NAMALWA (cell line): Measurements from ENCODE around the gene CLEC16A.

Source experiments
- DNase-seq: peaks from one replicate; pipeline ENCODE4 v3.0.0-alpha.2; 2015; ENCODE audit warnings: low spot score

Gene CLEC16A, protein sequence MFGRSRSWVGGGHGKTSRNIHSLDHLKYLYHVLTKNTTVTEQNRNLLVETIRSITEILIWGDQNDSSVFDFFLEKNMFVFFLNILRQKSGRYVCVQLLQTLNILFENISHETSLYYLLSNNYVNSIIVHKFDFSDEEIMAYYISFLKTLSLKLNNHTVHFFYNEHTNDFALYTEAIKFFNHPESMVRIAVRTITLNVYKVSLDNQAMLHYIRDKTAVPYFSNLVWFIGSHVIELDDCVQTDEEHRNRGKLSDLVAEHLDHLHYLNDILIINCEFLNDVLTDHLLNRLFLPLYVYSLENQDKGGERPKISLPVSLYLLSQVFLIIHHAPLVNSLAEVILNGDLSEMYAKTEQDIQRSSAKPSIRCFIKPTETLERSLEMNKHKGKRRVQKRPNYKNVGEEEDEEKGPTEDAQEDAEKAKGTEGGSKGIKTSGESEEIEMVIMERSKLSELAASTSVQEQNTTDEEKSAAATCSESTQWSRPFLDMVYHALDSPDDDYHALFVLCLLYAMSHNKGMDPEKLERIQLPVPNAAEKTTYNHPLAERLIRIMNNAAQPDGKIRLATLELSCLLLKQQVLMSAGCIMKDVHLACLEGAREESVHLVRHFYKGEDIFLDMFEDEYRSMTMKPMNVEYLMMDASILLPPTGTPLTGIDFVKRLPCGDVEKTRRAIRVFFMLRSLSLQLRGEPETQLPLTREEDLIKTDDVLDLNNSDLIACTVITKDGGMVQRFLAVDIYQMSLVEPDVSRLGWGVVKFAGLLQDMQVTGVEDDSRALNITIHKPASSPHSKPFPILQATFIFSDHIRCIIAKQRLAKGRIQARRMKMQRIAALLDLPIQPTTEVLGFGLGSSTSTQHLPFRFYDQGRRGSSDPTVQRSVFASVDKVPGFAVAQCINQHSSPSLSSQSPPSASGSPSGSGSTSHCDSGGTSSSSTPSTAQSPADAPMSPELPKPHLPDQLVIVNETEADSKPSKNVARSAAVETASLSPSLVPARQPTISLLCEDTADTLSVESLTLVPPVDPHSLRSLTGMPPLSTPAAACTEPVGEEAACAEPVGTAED

DNA sequence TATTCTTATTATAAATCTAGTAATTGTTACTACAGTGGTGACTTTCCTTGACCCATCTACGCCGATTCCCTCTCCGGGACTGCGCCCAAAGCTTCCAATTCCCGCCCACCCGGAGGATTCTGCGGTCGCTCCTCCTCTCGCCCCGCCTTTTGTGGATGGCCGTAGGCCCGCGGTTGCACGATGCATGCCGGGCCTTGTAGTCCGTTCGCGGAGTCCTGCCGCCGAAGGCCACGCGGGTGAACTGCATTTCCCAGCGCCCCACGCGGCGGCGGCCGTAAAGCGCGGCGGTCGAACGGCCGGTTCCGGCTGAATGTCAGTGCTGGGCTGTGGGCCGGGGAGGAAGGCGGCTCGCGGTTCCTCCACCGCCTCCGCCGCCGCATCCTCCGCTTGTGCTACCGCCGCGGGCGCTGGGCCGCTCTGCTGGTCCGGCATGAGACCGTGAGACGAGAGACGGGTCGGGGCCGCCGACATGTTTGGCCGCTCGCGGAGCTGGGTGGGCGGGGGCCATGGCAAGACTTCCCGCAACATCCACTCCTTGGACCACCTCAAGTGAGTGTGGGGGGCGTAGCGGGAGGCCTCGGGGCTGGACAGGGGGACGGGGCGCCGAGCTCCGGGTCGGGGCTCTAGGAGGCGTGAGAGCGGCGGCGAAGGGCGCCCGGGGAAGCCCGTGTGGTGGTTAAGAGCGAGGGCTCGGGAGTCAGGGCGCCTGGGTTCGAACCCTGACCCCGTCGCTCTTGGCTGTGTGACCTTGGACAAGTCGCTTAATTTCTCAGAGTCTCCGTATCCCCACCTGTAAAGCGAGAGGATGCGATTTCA is at the start of gene CLEC16A:
CLEC16A (plus strand) TSS at position 316 of the 816 bp plus-strand sequence; CDS start at position 470, 154 bp downstream.
- peak; percentile 97 for DNase-seq

DNA sequence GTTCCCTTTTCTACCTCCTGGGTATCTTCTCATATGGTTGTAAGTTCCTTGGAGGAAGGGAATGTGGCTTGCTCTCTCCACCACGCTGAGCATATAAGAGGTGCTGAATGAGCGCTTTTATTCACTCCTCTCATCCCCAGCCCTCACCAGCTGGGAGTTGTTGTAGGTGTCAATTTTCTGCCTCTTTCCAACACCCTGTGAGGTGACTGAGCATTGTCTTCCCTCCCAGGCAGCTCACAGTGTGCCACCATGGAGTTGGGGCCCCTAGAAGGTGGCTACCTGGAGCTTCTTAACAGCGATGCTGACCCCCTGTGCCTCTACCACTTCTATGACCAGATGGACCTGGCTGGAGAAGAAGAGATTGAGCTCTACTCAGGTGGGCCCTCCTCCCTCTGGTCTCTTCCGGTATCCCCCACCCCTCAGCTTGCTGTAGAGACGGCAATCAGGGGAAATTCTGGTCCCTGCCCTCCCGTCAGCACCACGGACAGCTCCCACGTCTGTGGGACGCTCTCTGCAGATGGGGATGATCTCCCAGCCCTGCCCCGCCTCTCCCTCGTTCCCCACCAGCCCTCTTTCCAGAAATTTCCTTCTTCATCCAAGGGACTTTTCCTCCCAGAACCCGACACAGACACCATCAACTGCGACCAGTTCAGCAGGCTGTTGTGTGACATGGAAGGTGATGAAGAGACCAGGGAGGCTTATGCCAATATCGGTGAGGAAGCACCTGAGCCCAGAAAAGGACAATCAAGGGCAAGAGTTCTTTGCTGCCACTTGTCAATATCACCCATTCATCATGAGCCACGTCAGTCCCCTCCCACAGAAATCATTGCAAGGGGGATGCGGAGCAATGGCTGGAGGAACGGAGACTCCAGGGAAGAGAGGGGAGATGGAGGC is 49.1 kb upstream of the CLEC16A start:
- DNase-seq: peak; percentile 25

DNA sequence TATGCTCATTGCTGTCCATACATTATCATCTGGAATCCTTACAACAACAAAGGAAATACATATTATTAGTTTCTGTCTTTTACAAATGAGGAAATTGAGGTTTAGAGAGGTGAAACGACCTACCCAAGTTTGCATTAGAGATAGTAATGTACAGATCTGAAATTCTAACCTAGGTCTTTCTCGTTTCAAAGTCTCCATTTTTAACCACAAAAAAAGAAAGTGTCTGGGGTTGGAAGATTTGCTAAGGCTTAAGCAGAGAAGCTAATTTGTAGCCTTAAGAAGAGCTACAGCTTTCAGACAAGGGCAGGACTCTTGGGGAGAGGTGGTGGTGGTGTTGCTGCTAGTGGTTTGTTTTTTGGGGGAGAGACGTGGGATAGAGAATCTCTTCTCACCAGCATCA is 48.2 kb upstream of the CLEC16A start:
- DNase-seq: no peak

DNA sequence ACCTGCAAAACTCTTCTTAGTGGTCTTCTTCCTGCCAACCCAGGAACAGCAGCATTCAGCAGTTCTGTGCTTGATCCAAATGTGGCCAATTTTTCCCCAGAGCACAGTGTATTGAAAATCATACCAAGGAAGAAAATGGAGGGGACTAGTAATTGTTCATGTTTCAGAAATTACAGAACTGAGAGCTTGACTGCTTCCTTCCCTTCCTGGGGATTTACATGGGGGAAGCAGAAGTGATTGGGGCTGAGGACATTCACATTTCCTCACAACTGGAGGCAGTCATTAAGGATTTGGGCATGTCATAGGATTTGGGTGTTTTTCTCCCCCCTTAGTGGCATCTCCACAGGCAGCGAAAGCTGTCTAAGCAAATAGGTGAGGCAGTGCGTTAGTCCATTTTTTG is 47.6 kb upstream of the CLEC16A start:
- DNase-seq: no peak

DNA sequence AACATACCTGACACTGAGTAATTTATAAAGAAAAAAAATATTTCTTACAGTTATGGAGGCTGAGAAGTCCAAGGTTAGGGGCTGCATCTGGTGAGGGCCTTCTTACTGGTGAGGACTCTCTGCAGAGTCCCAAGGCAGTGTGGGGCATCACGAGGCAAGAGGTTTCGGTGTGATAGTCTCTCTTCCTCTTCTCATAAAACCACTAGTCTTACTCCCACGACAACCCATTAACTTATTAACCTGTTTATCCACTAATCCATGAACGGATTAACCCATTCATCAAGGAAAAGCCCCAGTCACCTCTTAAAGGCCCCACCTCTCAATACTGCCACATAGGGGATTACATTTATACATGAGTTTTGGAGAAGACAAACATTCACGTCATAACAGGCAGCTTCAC is 47.2 kb upstream of the CLEC16A start:
- DNase-seq: no peak

DNA sequence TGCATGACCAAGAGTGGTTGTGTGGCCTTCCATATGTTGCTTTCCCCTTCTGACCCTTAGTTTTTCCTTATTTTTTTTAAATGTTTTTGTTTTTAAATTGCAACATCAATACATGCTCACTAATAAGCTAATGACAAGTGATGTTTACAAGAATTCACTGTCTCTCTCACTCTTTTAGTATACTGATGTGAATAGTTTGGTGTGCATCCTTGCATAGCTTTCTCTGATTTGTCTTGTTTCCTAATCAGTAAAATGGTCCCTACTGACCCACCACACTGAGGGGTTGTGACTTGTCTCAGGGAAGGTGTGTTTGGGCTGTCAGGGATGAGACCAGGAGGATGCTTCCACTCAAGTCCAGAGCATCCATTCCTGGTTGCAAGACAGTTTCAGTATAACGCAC is 41.4 kb upstream of the CLEC16A start:
- no peak for DNase-seq

DNA sequence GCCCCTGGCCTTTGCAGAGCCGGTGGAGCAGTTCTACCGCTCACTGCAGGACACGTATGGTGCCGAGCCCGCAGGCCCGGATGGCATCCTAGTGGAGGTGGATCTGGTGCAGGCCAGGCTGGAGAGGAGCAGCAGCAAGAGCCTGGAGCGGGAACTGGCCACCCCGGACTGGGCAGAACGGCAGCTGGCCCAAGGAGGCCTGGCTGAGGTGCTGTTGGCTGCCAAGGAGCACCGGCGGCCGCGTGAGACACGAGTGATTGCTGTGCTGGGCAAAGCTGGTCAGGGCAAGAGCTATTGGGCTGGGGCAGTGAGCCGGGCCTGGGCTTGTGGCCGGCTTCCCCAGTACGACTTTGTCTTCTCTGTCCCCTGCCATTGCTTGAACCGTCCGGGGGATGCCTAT is 37.9 kb upstream of the CLEC16A start:
- no peak for DNase-seq

DNA sequence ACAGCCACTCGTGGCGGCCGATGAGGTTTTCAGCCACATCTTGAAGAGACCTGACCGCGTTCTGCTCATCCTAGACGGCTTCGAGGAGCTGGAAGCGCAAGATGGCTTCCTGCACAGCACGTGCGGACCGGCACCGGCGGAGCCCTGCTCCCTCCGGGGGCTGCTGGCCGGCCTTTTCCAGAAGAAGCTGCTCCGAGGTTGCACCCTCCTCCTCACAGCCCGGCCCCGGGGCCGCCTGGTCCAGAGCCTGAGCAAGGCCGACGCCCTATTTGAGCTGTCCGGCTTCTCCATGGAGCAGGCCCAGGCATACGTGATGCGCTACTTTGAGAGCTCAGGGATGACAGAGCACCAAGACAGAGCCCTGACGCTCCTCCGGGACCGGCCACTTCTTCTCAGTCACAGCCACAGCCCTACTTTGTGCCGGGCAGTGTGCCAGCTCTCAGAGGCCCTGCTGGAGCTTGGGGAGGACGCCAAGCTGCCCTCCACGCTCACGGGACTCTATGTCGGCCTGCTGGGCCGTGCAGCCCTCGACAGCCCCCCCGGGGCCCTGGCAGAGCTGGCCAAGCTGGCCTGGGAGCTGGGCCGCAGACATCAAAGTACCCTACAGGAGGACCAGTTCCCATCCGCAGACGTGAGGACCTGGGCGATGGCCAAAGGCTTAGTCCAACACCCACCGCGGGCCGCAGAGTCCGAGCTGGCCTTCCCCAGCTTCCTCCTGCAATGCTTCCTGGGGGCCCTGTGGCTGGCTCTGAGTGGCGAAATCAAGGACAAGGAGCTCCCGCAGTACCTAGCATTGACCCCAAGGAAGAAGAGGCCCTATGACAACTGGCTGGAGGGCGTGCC is 37.2 kb upstream of the CLEC16A start:
- DNase-seq: no peak

DNA sequence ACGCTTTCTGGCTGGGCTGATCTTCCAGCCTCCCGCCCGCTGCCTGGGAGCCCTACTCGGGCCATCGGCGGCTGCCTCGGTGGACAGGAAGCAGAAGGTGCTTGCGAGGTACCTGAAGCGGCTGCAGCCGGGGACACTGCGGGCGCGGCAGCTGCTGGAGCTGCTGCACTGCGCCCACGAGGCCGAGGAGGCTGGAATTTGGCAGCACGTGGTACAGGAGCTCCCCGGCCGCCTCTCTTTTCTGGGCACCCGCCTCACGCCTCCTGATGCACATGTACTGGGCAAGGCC is 36.7 kb upstream of the CLEC16A start:
- DNase-seq: no peak

DNA sequence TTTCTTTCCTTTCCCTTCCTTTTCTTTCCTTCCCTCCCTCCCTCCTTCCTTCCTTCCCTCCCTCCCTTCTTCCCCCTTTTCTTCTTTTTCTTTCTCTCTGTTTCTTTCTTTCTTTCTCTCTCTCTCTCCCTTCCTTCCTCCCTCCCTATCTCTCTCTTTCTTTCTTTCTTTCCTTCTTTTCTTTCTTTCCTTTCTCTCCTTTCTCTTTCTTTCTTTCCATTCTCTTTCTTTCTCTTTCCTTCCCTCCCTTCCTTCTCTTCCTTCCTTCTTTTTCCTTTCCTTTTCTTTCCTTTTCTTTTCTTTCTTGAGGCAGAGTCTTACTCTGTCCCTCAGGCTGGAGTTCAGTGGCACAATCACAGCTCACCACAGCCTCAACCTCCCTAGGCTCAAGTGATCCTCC is 33.1 kb upstream of the CLEC16A start:
- DNase-seq: no peak

DNA sequence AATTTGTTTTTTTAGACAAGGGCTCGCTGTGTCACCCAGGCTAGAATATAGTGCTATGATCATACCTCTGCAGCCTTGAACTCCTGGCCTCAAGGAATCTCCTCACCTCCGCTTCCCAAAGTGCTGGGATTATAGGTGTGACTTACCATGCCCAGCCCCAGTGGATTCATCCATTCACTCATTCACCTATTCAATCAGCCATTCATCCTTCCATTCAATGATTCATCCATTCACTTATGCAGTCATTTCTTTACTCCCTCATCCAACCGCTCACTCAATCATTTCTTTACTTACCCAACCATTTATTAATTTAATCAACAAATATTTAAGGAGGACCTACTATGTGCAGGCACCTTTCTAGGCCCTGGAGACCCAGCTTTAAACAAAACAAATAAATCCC is 27.8 kb upstream of the CLEC16A start:
- no peak for DNase-seq

DNA sequence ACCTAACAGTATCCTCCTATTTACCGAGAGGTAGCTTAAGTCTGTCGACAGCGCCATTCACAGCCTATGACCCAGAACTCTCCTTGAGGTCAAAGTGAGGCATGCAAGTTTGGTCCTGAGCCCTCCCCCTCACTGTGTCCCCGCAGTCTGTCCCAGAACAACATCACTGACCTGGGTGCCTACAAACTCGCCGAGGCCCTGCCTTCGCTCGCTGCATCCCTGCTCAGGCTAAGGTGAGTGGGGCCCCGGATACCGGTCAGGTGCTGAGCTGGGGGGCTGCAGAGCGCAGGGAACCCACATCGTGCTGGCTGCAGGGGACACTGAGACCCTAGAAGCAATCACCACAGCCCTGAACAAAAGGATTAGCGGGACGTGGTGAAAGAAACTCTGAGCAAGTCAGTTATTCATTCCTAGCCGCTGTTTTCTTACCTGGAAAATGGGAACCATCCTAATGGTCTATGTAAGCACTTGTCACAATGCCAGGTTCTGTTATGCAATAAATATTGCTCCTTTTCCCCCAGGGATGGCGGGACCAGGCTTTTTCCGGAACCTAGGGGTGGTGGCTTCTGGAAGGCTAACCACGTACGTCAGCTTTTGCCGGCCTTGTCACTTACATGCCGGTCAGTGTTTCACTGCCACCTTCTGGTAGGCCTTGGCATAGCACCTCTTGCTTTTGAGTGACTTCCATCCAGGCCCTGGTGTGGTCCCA is 25.9 kb upstream of the CLEC16A start:
- peak; percentile 93 for DNase-seq

DNA sequence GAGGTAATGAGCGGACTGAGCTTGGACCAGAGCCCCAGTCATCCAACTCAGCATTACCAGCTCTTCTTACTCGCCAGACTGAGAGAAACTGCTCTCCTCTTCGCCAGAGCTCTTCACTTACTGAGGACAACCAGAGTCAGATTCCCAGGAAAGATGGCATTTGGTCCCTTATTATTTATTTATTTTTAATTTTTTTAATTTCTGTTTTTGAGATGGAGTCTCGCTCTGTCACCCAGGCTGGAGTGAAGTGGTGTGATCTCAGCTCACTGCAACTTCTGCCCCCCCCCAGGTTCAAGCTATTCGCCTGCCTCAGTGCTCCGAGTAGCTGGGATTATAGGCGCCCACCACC is 25.4 kb upstream of the CLEC16A start:
- no peak for DNase-seq

DNA sequence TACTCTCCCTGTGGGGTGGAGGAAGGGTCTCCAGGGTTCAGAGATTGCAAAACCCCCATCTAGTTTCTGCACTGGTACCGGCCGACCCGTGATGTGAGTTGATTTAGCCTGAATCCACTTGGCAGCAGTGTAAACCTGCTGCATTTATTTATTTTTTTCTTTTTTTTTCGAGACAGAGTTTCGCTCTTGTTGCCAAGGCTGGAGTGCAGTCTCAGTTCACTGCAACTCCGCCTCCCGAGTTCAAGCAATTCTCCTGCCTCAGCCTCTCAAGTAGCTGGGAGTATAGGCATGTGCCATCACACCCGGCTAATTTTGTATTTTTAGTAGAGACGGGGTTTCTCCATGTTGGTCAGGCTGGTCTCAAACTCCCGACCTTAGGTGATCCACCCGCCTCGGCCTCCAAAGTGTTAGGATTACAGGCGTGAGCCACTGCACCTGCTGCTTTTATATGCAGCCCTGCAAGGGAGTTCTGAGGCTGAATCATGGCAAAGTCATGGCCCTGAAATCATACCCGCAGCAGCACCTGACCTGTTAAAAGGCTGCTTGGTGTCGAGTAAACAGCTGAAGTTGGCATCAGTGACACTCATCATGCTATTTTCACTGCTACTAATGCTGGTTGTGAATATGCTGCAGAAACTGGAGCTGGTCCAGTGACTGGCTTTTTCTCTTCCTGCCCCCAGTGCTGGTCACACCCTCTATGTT is 23.5 kb upstream of the CLEC16A start:
- DNase-seq: no peak

DNA sequence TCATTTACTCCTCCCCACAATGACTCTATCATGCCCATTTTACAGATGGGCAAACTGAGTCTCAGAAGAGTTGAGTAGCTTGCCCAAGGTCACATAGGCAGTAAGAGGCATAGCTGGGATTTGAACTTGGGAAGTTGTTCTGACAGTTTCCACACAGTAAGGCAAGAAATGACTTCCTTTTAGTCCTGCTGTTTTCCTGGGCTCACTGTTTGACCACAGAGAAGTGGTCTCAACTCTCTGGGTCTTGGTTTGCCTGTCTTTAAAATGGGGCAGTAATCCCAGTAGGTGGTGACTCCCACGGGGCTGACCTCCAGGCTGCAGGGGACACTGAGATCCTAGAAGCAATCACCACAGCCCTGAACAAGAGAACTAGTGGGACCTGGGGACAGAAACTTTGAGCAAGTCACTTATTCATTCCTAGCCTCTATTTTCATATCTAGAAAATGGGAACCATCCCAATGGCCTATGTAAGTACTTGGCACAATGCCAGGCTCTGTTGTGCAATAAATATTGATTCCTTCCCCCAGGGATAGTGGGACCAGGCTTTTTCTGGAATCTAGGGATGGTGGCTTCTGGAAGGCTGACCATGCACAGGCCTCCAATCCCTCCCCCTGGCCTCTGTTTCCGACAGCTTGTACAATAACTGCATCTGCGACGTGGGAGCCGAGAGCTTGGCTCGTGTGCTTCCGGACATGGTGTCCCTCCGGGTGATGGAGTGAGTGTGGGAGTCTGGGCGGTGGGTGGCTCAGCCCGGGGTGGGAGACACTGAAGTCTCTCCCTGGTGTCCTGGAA is 22.6 kb upstream of the CLEC16A start:
- no peak for DNase-seq

DNA sequence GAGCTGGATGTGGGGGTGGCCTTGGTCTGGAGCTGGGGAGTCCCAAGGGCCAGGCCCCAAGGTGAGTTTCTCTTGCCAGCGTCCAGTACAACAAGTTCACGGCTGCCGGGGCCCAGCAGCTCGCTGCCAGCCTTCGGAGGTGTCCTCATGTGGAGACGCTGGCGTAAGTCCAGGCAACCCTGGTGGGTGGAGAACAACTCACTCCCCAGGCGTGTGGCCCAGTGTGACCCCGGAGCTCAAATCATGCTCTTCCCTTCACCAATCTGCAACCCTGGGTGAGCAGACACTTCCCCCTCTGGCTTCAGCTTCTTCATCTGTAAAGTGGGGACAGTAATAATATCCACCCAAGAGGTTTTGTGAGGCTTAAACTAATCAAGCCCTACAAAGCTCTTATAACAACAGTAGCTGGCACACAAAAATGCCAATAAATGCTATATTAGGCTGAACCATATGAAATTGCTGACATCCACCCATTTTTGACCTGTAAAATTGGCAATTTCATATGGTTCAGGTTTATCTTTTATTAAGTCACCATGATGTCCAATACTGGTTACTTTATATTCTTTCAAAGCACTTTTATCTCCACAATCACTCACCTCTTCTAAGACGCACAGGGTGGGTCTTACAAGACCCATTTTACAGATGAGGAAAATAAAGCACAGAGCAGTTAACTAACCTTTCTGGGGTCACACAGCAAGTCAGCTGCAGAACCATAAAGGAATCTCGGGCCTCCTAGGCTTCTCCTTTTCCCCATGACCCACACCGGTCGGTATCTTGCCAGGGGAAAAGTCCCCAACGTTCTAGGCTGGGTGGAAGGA is 21.8 kb upstream of the CLEC16A start:
- no peak for DNase-seq

DNA sequence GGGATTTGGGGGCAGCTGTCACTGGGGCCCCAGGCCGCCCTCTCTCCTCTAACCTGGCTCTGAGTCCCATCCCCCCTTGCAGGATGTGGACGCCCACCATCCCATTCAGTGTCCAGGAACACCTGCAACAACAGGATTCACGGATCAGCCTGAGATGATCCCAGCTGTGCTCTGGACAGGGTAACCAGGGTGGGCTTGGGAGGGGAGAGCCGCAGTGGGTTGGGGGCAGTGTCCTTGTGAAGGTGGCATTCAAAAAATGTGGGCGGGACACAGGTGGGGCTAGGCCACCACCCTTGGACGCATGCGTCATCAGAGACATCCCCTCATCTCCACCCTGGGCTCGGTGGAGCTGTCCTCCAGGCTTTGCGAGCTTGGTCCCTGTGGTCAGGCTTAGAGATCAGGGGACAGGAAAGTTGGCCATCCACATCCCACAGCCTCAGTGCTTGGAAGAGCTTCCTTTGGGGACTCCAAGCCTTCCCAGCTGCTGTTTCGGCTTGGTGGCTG is 21.2 kb upstream of the CLEC16A start:
- DNase-seq: no peak
